Uterus (tissue), 2 donors: ENCODE data around the gene ACSM5.
"Not testable (repeated sequence)": the region's sequence is repeated elsewhere in the genome, so short reads cannot be mapped to it uniquely, and the experiment has no call there.

Source experiments
- POLR2A ChIP-seq, 2 donors: fragments of 450-650 bp; IDR thresholded peaks; one replicate each; pipeline ENCODE4 v1.6.1; 2016; ENCODE audit warnings: antibody characterized with exemption in 2 of 2, mild to moderate bottlenecking in 1 of 2, moderate library complexity in 1 of 2
- TF ChIP-seq, protein P1 (sequence below), 4 experiments: fragments of 200-600 bp in 2 of 4; fragments of 450-650 bp in 2 of 4; sonication (generic) in 2 of 4; IDR thresholded peaks; one replicate each; pipeline ENCODE4 v1.5.1; 2016 to 2019; ENCODE audit warnings: antibody characterized with exemption in 4 of 4, mild to moderate bottlenecking in 2 of 4, moderate library complexity in 1 of 4

DNA sequence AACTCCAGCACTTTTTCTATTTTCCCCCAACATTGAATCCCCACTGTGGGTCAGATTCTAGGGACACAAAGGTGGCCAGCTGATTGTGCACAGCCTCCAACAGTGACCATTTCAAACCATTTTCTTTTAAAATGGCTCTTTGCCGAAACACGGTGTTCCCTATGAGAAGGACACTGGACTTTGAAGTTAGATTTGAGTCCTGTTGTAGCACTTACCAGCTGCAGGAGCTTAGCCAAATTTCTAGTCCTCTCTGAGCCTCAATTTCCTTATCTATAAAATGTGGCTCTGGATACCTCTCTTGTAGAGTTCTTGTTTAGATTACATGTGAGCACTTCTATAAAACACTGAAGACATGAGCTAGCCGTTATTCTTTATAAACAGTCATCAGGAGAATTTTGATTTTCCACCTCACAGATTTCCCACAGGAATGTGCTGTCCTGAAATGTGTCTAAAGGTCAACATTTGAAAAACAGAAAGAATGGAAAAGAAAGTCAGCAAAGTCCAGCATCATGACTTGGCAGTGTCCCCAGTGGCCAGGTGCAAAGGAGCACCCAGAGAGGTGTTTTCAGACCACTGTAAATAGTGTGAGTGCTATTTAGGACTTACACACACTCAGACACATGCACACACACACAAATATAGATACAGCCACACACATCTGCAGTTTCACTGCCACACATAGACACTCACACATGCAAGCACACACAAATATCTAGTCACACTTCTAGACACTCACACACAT, 37.5 kb downstream of the ACSM5 start:
- TF ChIP-seq, protein P1, sequence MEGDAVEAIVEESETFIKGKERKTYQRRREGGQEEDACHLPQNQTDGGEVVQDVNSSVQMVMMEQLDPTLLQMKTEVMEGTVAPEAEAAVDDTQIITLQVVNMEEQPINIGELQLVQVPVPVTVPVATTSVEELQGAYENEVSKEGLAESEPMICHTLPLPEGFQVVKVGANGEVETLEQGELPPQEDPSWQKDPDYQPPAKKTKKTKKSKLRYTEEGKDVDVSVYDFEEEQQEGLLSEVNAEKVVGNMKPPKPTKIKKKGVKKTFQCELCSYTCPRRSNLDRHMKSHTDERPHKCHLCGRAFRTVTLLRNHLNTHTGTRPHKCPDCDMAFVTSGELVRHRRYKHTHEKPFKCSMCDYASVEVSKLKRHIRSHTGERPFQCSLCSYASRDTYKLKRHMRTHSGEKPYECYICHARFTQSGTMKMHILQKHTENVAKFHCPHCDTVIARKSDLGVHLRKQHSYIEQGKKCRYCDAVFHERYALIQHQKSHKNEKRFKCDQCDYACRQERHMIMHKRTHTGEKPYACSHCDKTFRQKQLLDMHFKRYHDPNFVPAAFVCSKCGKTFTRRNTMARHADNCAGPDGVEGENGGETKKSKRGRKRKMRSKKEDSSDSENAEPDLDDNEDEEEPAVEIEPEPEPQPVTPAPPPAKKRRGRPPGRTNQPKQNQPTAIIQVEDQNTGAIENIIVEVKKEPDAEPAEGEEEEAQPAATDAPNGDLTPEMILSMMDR (IDR thresholded peaks at IDR 0.05): not testable (repeated sequence)
- TF ChIP-seq POLR2A (IDR thresholded peaks at IDR 0.05): not testable (repeated sequence)
